Stimulated activated CD8-positive, alpha-beta memory T cell treated with anti-CD3 and anti-CD28 coated beads, Interleukin-15, amount 100 ng/mL, for 24 hours (primary cell): ENCODE results near the gene UBAC1.

ENCODE experiments used
- DNase-seq: peaks from one replicate; pipeline ENCODE4 v3.0.0-alpha.2; 2020; ENCODE audit warnings: low read depth

The UBAC1 gene

GRCh38 chr9:135993765-135994500 lies 32.8 kb upstream of the UBAC1 start:
- DNase-seq, result no peak

- DNase-seq, result no peak
Measured at GRCh38 chr9:135993409-135993742, 32.2 kb upstream of the UBAC1 start.

- DNase-seq, result peak; percentile 21
Measured at GRCh38 chr9:135992486-135993408, 31.6 kb upstream of the UBAC1 start.

- DNase-seq, result no peak
Measured at GRCh38 chr9:135991771-135992170, 30.6 kb upstream of the UBAC1 start.

GRCh38 chr9:135990468-135991429 lies 29.6 kb upstream of the UBAC1 start:
- DNase-seq, result no peak

- no peak for DNase-seq
Measured at GRCh38 chr9:135989722-135990467, 28.7 kb upstream of the UBAC1 start.

- no peak for DNase-seq
Measured at GRCh38 chr9:135989157-135989556, 28.0 kb upstream of the UBAC1 start.

GRCh38 chr9:135988493-135988892 lies 27.3 kb upstream of the UBAC1 start:
- no peak for DNase-seq

GRCh38 chr9:135987838-135988404 lies 26.7 kb upstream of the UBAC1 start:
- DNase-seq, result no peak

GRCh38 chr9:135986605-135987004 lies 25.4 kb upstream of the UBAC1 start:
- no peak for DNase-seq

GRCh38 chr9:135985889-135986288 lies 24.7 kb upstream of the UBAC1 start:
- DNase-seq, result no peak

- no peak for DNase-seq
Measured at GRCh38 chr9:135985459-135985774, 24.2 kb upstream of the UBAC1 start.

- DNase-seq, result no peak
Measured at GRCh38 chr9:135984072-135984710, 23.0 kb upstream of the UBAC1 start.

GRCh38 chr9:135983208-135984071 lies 22.3 kb upstream of the UBAC1 start:
- no peak for DNase-seq

- no peak for DNase-seq
Measured at GRCh38 chr9:135982499-135983207, 21.5 kb upstream of the UBAC1 start.

- no peak for DNase-seq
Measured at GRCh38 chr9:135980926-135981630, 19.9 kb upstream of the UBAC1 start.

GRCh38 chr9:135979547-135980166 lies 18.5 kb upstream of the UBAC1 start:
- DNase-seq, result no peak
